HCT116 (cell line): ENCODE data around the gene RGS17. TPM values are rescaled to one million over a fixed set of nuclear protein-coding genes. Genes with fewer than 3 reads are reported as not detected.

Experiments used
- ATAC-seq: fragments of 200-7000 bp; cut with Tn5 transposase; 2 replicates; pipeline ENCODE4 v1.9.1; 2020; ENCODE audit warnings: mild to moderate bottlenecking, moderate library complexity
- BruUV-seq: library from RNA; stranded (reverse); fragments of 400-500 nt; replicated peaks from 2 replicates; lab custom pipeline; 2021; lab: Mats Ljungman, UMichigan
- CTCF ChIA-PET: fragments of 300-600 bp; sonication (Branson Sonifier 250); formaldehyde crosslinking; loops from one replicate; lab custom pipeline; 2021; ENCODE audit warnings: antibody characterized with exemption; lab: Charles Lee
- POLR2A ChIA-PET: fragments of 300-600, 350-600 bp; sonication (Branson Sonifier 250); formaldehyde crosslinking; loops from one replicate; lab custom pipeline; 2021; ENCODE audit warnings: antibody characterized with exemption; lab: Charles Lee
- RAD21 ChIA-PET, 2 experiments: fragments of 300-600 bp; sonication (Branson Sonifier 250); formaldehyde crosslinking; loops; one replicate each; lab custom pipeline; 2023; ENCODE audit warnings: low total read pairs in 2 of 2; ENCODE audit not compliant: uncharacterized antibody in 2 of 2, unreplicated experiment in 2 of 2, low non-redundant PET in 1 of 2; lab: Charles Lee
- DNase-seq: peaks from one replicate; pipeline ENCODE4 v3.0.0-alpha.2; 2010; ENCODE audit warnings: low read depth, low spot score
- H2AFZ ChIP-seq: fragments of 200-600 bp; shearing (Covaris generic), sonication (generic); 2 replicates; pipeline ENCODE4 v1.6.1; 2017; ENCODE audit warnings: low read depth, mixed run types, mixed read lengths, antibody characterized with exemption, low read length; ENCODE audit not compliant: poor library complexity, severe bottlenecking
- H3K27ac ChIP-seq: 2 replicates; pipeline ENCODE4 v1.5.1; 2012; ENCODE audit warnings: low read depth, low read length
- H3K27me3 ChIP-seq: fragments of 200-600 bp; sonication (generic); 2 replicates; pipeline ENCODE4 v1.6.1; 2016; ENCODE audit warnings: mixed run types, low read length, mixed read lengths; ENCODE audit not compliant: insufficient read depth
- H3K36me3 ChIP-seq, 2 experiments: fragments of 200-500 bp in 1 of 2; fragments of 200-600 bp in 1 of 2; sonication (Bioruptor generic) in 1 of 2; sonication (generic) in 1 of 2; 2 replicates each; pipeline versions ENCODE4 v1.5.1 to v1.6.1; 2014 to 2016; ENCODE audit warnings: low read length in 2 of 2, inconsistent platforms in 1 of 2, mixed read lengths in 1 of 2, mixed run types in 1 of 2; ENCODE audit not compliant: insufficient read depth in 2 of 2, control insufficient read depth in 1 of 2
- H3K4me1 ChIP-seq, 2 experiments: fragments of 200-600 bp in 1 of 2; sonication (generic) in 1 of 2; 2 replicates each; pipeline versions ENCODE4 v1.5.1 to v1.6.1; 2012 to 2017; ENCODE audit warnings: low read length in 2 of 2, inconsistent platforms in 1 of 2, mild to moderate bottlenecking in 1 of 2, mixed read lengths in 1 of 2, mixed run types in 1 of 2, moderate library complexity in 1 of 2; ENCODE audit not compliant: insufficient read depth in 2 of 2, control insufficient read depth in 1 of 2
- H3K4me2 ChIP-seq: fragments of 200-600 bp; sonication (generic); 2 replicates; pipeline ENCODE4 v1.6.1; 2017; ENCODE audit warnings: mixed run types, low read length, mixed read lengths
- H3K4me3 ChIP-seq, 2 experiments: fragments of 200-600 bp in 1 of 2; sonication (generic) in 1 of 2; replicated peaks in 1 of 2; 2 replicates each; pipeline ENCODE4 v1.5.1; 2011 to 2016; ENCODE audit warnings: low read length in 2 of 2, control low read depth in 1 of 2, low read depth in 1 of 2, mild to moderate bottlenecking in 1 of 2, mixed read lengths in 1 of 2, mixed run types in 1 of 2
- H3K79me2 ChIP-seq: fragments of 200-600 bp; sonication (generic); 2 replicates; pipeline ENCODE4 v1.6.1; 2017; ENCODE audit warnings: mild to moderate bottlenecking, mixed run types, low read length, moderate library complexity, mixed read lengths; ENCODE audit not compliant: insufficient read depth
- H3K9ac ChIP-seq: fragments of 200-600 bp; sonication (generic); 2 replicates; pipeline ENCODE4 v1.6.1; 2016; ENCODE audit warnings: low read length, mixed read lengths
- H3K9me2 ChIP-seq: fragments of 200-600 bp; sonication (generic), shearing (Covaris generic); 2 replicates; pipeline ENCODE4 v1.6.1; 2017; ENCODE audit warnings: mixed run types, mild to moderate bottlenecking, moderate library complexity; ENCODE audit not compliant: insufficient read depth
- H3K9me3 ChIP-seq, 2 experiments: fragments of 200-500 bp in 1 of 2; fragments of 200-600 bp in 1 of 2; sonication (Bioruptor generic) in 1 of 2; sonication (generic) in 1 of 2; 2 replicates each; pipeline ENCODE4 v1.6.1; 2014 to 2017; ENCODE audit warnings: low read length in 2 of 2, mixed read lengths in 2 of 2, inconsistent platforms in 1 of 2, low read depth in 1 of 2, mild to moderate bottlenecking in 1 of 2, mixed run types in 1 of 2, moderate library complexity in 1 of 2; ENCODE audit not compliant: control insufficient read depth in 1 of 2, insufficient read depth in 1 of 2
- H4K20me1 ChIP-seq: fragments of 200-600 bp; sonication (generic), shearing (Covaris generic); 2 replicates; pipeline ENCODE4 v1.6.1; 2017; ENCODE audit warnings: mixed run types, mild to moderate bottlenecking, moderate library complexity; ENCODE audit not compliant: insufficient read depth
- EZH2 ChIP-seq: fragments of 200-600 bp; sonication (generic); IDR thresholded peaks from 2 replicates; pipeline ENCODE4 v1.6.1; 2017; ENCODE audit warnings: antibody characterized with exemption, mixed run types
- JUND ChIP-seq: IDR thresholded peaks from 2 replicates; pipeline ENCODE4 v1.6.1; 2012
- MAX ChIP-seq: IDR thresholded peaks from 2 replicates; pipeline ENCODE4 v1.6.1; 2012
- POLR2A ChIP-seq: IDR thresholded peaks from 2 replicates; pipeline ENCODE4 v1.7.0; 2011; ENCODE audit warnings: borderline replicate concordance; ENCODE audit not compliant: insufficient read depth, insufficient read length; ENCODE audit errors: extremely low read depth
- SIN3A ChIP-seq: IDR thresholded peaks from 2 replicates; pipeline ENCODE4 v1.6.1; 2012; ENCODE audit warnings: low read depth
- intact Hi-C: fragments of 100-400 bp; cut with micrococcal nuclease; formaldehyde crosslinking; loops from 2 replicates; pipeline ENCODE4 v1.10.0; 2022
- total RNA-seq: library from RNA; stranded (reverse); gene quantifications from one replicate; pipeline ENCODE4 v1.2.1, GENCODE V29; 2021; ENCODE audit not compliant: unreplicated experiment
- TF ChIP-seq, protein P1 (sequence below): IDR thresholded peaks from 2 replicates; pipeline ENCODE4 v1.6.1; 2012; ENCODE audit warnings: low read depth
- TF ChIP-seq, protein P2 (sequence below), 3 experiments: fragments of 200-600 bp in 1 of 3; sonication (generic) in 1 of 3; IDR thresholded peaks in 2 of 3; conservative IDR thresholded peaks in 1 of 3; 2 replicates each; pipeline ENCODE4 v1.5.1; 2012 to 2017; ENCODE audit warnings: low read depth in 2 of 3, low read length in 2 of 3, antibody characterized with exemption in 1 of 3, borderline replicate concordance in 1 of 3, control low read depth in 1 of 3, mild to moderate bottlenecking in 1 of 3, mixed read lengths in 1 of 3, mixed run types in 1 of 3, moderate library complexity in 1 of 3; ENCODE audit not compliant: insufficient read depth in 1 of 3

RGS17 gene
- total RNA-seq, 1 experiment from 2014 or later: 3.9 TPM

GRCh38 chr6:153003366-153003690 lies 127.8 kb downstream of the RGS17 start:
- no peaks in the 10 kb centered on the region for H3K9me3 ChIP-seq
- ChIA-PET CTCF (no interaction called here), POLR2A (no interaction called here), RAD21 (no interaction called here)
- H3K4me1 ChIP-seq: peaks cover 11 to 27% of the 10 kb centered on the region in 2 experiments
- peak overlapping the region; percentile 94 to 99 for H3K4me3 ChIP-seq
- BruUV-seq: no TSS peak
- peaks cover 12% of the 10 kb centered on the region; the same call in 1 of the 2 replicates for H4K20me1 ChIP-seq
- TF ChIP-seq SIN3A: no peak
- no peak for TF ChIP-seq MAX
- TF ChIP-seq, protein P1, sequence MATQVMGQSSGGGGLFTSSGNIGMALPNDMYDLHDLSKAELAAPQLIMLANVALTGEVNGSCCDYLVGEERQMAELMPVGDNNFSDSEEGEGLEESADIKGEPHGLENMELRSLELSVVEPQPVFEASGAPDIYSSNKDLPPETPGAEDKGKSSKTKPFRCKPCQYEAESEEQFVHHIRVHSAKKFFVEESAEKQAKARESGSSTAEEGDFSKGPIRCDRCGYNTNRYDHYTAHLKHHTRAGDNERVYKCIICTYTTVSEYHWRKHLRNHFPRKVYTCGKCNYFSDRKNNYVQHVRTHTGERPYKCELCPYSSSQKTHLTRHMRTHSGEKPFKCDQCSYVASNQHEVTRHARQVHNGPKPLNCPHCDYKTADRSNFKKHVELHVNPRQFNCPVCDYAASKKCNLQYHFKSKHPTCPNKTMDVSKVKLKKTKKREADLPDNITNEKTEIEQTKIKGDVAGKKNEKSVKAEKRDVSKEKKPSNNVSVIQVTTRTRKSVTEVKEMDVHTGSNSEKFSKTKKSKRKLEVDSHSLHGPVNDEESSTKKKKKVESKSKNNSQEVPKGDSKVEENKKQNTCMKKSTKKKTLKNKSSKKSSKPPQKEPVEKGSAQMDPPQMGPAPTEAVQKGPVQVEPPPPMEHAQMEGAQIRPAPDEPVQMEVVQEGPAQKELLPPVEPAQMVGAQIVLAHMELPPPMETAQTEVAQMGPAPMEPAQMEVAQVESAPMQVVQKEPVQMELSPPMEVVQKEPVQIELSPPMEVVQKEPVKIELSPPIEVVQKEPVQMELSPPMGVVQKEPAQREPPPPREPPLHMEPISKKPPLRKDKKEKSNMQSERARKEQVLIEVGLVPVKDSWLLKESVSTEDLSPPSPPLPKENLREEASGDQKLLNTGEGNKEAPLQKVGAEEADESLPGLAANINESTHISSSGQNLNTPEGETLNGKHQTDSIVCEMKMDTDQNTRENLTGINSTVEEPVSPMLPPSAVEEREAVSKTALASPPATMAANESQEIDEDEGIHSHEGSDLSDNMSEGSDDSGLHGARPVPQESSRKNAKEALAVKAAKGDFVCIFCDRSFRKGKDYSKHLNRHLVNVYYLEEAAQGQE: no peak
- TF ChIP-seq JUND: no peak
- TF ChIP-seq EZH2: no peak
- TF ChIP-seq, protein P2, sequence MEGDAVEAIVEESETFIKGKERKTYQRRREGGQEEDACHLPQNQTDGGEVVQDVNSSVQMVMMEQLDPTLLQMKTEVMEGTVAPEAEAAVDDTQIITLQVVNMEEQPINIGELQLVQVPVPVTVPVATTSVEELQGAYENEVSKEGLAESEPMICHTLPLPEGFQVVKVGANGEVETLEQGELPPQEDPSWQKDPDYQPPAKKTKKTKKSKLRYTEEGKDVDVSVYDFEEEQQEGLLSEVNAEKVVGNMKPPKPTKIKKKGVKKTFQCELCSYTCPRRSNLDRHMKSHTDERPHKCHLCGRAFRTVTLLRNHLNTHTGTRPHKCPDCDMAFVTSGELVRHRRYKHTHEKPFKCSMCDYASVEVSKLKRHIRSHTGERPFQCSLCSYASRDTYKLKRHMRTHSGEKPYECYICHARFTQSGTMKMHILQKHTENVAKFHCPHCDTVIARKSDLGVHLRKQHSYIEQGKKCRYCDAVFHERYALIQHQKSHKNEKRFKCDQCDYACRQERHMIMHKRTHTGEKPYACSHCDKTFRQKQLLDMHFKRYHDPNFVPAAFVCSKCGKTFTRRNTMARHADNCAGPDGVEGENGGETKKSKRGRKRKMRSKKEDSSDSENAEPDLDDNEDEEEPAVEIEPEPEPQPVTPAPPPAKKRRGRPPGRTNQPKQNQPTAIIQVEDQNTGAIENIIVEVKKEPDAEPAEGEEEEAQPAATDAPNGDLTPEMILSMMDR (IDR thresholded peaks at IDR 0.05 in 2 of 3, conservative IDR thresholded peaks at IDR 0.05 in 1 of 3; ENCODE audit: borderline replicate concordance in 1 of 3, insufficient read depth in 1 of 3, low read depth in 2 of 3, low read length in 2 of 3): no peak
- TF ChIP-seq POLR2A: no peak
- DNase-seq (no peak), ATAC-seq (peak; percentile 12; the same call in 1 of the 2 replicates)
- peaks cover 2 to 12% of the 10 kb centered on the region in 2 experiments; a peak in 1 of 4 replicates for H3K36me3 ChIP-seq
- H3K4me2 ChIP-seq: peak overlapping the region; percentile 91
- no peaks in the 10 kb centered on the region for H3K9me2 ChIP-seq
- H3K27ac ChIP-seq: peak overlapping the region; percentile 70
- intact Hi-C loops: no loop called here
- peak overlapping the region; percentile 13 for H2AFZ ChIP-seq
- H3K9ac ChIP-seq: peak overlapping the region; percentile 90
- peaks cover 52% of the 10 kb centered on the region for H3K79me2 ChIP-seq
- no peaks in the 10 kb centered on the region for H3K27me3 ChIP-seq
